ACC112 (cell line): ENCODE data around the gene NANOS1.

Experiments
- H2AFZ ChIP-seq: fragments of 200-600 bp; sonication (generic); one replicate; pipeline ENCODE4 v1.6.0; 2017; ENCODE audit warnings: antibody characterized with exemption, low read length; ENCODE audit not compliant: unreplicated experiment
- H3K27ac ChIP-seq: fragments of 200-600 bp; sonication (generic); 2 replicates; pipeline ENCODE4 v1.5.1; 2014; ENCODE audit warnings: low read depth, mild to moderate bottlenecking, antibody characterized with exemption, low read length, moderate library complexity
- H3K27me3 ChIP-seq: fragments of 200-600 bp; sonication (generic); 2 replicates; pipeline ENCODE4 v1.6.1; 2014; ENCODE audit warnings: mild to moderate bottlenecking, antibody characterized with exemption, low read length, moderate library complexity, mixed read lengths; ENCODE audit not compliant: insufficient read depth
- H3K36me3 ChIP-seq: fragments of 200-600 bp; sonication (generic); 2 replicates; pipeline ENCODE4 v1.6.1; 2016; ENCODE audit warnings: mild to moderate bottlenecking, antibody characterized with exemption, low read length, moderate library complexity, mixed read lengths; ENCODE audit not compliant: insufficient read depth
- H3K4me1 ChIP-seq: fragments of 200-600 bp; sonication (generic); one replicate; pipeline ENCODE4 v1.6.1; 2016; ENCODE audit warnings: low read length, mixed read lengths; ENCODE audit not compliant: insufficient read depth, unreplicated experiment, control insufficient read depth
- H3K4me3 ChIP-seq: fragments of 200-600 bp; sonication (generic); 2 replicates; pipeline ENCODE4 v1.5.1; 2014; ENCODE audit warnings: mild to moderate bottlenecking, low read depth, low read length
- H3K79me2 ChIP-seq: fragments of 200-600 bp; sonication (generic); one replicate; pipeline ENCODE4 v1.6.0; 2016; ENCODE audit warnings: low read length; ENCODE audit not compliant: control insufficient read depth, unreplicated experiment, insufficient read depth

The NANOS1 gene

GRCh38 chr10:119029613-119030420 lies at the start of gene NANOS1:
Gene NANOS1, plus strand, starts transcription at chr10:119029714. Its CDS starts 88 bp downstream, at chr10:119029802.
- H3K4me3 ChIP-seq = peak within 1 kb of the TSS; percentile 75
- peaks cover 21% of the 10 kb centered on the region for H3K4me1 ChIP-seq
- H3K27ac ChIP-seq = no peak within 1 kb of the TSS
- H3K79me2 ChIP-seq = no peaks in the 10 kb centered on the region
- H2AFZ ChIP-seq = no peak within 1 kb of the TSS
- peaks cover 12% of the 10 kb centered on the region; the same call in 1 of the 2 replicates for H3K36me3 ChIP-seq
- H3K27me3 ChIP-seq = no peaks in the 10 kb centered on the region

DNA sequence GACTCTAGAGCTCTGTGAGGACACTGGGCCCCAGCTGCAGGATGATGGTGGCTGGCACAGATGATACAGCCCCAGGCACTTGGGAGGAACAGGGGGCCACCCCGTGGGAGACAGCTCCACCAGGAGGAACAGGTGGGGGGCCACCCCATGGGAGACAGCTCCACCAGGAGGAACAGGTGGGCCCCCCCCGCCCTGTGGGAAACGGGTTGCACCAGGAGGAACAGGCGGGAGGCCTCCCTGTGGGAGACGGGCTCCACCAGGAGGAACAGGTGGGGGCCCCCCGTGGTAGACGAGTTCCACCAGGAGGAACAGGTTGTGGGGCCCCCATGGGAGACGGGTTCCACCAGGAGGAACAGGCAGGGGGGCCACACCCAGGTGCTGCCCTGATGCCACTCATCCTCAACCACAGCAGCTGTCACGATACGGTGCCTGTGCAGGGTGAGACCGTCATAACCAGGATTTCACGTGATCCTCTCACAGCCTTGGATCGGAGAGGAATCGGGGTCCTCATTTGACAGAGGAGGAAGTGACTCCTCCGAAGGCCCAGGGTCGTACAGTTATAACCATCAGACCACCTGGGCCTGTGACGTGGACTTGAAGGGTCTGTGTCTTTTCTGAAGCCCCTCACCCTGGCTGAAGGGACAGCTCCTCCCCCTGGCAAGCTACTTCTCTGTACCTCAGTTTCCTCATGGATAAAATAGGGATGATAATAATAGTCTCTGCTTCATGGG lies 49.2 kb upstream of the NANOS1 start:
- H3K4me1 ChIP-seq = no peaks in the 10 kb centered on the region
- no peak overlapping the region for H3K4me3 ChIP-seq
- no peak overlapping the region for H2AFZ ChIP-seq
- H3K36me3 ChIP-seq = no peaks in the 10 kb centered on the region
- H3K79me2 ChIP-seq = no peaks in the 10 kb centered on the region
- no peaks in the 10 kb centered on the region for H3K27me3 ChIP-seq
- no peak overlapping the region for H3K27ac ChIP-seq

GRCh38 chr10:118980870-118981269 lies 48.6 kb upstream of the NANOS1 start:
- Histone ChIP-seq H2AFZ (no peak overlapping the region), H3K27me3 (no peaks in the 10 kb centered on the region), H3K79me2 (no peaks in the 10 kb centered on the region), H3K4me3 (no peak overlapping the region), H3K36me3 (no peaks in the 10 kb centered on the region), H3K4me1 (no peaks in the 10 kb centered on the region), H3K27ac (no peak overlapping the region)

DNA sequence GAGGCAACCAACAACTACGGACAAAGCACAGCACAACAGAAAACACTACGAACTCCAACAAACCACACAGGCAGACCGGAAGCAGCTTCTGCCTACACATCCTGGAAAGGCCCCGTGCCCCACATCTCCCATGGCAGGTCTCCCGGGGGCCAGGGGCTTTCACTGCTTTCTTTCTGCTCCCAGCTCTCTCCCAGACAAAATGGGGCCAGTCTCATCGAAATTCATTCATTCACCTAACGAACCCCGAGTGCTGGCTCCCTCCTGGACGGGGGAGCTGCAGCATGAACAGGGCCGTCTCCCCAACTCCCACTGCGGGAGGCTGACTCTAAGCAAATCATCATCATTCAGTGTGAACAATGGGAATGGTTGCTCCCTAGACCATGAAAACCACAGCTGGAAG lies 47.6 kb upstream of the NANOS1 start:
- Histone ChIP-seq H3K4me3 (no peak overlapping the region), H3K27ac (no peak overlapping the region), H3K79me2 (no peaks in the 10 kb centered on the region), H2AFZ (no peak overlapping the region), H3K4me1 (no peaks in the 10 kb centered on the region), H3K27me3 (no peaks in the 10 kb centered on the region), H3K36me3 (no peaks in the 10 kb centered on the region)

- Histone ChIP-seq H3K27me3 (no peaks in the 10 kb centered on the region), H3K79me2 (no peaks in the 10 kb centered on the region), H3K36me3 (no peaks in the 10 kb centered on the region), H3K27ac (no peak overlapping the region), H3K4me3 (no peak overlapping the region), H2AFZ (no peak overlapping the region), H3K4me1 (peaks cover 3% of the 10 kb centered on the region)
These were observed 47.1 kb upstream of the NANOS1 start for GRCh38 chr10:118982366-118982765.

- H3K36me3 ChIP-seq = no peaks in the 10 kb centered on the region
- H3K4me1 ChIP-seq = peaks cover 3% of the 10 kb centered on the region
- H3K27me3 ChIP-seq = no peaks in the 10 kb centered on the region
- H2AFZ ChIP-seq = no peak overlapping the region
- no peak overlapping the region for H3K4me3 ChIP-seq
- no peaks in the 10 kb centered on the region for H3K79me2 ChIP-seq
- H3K27ac ChIP-seq = no peak overlapping the region
These were observed 46.3 kb upstream of the NANOS1 start for GRCh38 chr10:118983263-118983662.

DNA sequence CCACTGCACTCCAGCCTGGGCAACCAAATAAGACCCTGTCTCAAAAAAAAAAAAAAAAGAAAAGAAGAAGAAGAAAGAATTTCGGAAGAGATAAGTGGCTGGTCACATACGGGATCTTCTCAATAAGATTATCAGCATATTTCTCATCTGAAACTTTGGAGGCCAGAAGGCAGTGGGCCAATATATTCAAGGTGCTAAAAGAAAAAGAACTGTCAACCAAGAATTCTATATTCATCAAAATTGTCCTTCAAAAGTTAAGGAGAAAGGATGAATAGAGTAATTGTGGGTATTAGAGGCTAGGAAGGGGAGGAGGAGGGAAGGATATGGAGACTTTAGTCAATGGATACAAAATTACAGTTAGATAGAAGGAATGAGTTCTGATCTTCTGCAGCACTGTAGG lies 43.9 kb upstream of the NANOS1 start:
- Histone ChIP-seq H3K27me3 (no peaks in the 10 kb centered on the region), H3K4me1 (peaks cover 3% of the 10 kb centered on the region), H3K79me2 (no peaks in the 10 kb centered on the region), H3K4me3 (no peak overlapping the region), H2AFZ (no peak overlapping the region), H3K36me3 (no peaks in the 10 kb centered on the region), H3K27ac (no peak overlapping the region)

- peaks cover 3% of the 10 kb centered on the region for H3K4me1 ChIP-seq
- H3K27me3 ChIP-seq = peaks cover under 1% of the 10 kb centered on the region
- H3K79me2 ChIP-seq = no peaks in the 10 kb centered on the region
- H3K4me3 ChIP-seq = no peak overlapping the region
- H3K27ac ChIP-seq = no peak overlapping the region
- no peak overlapping the region for H2AFZ ChIP-seq
- H3K36me3 ChIP-seq = no peaks in the 10 kb centered on the region
These were observed 42.4 kb upstream of the NANOS1 start for GRCh38 chr10:118986815-118987790.

DNA sequence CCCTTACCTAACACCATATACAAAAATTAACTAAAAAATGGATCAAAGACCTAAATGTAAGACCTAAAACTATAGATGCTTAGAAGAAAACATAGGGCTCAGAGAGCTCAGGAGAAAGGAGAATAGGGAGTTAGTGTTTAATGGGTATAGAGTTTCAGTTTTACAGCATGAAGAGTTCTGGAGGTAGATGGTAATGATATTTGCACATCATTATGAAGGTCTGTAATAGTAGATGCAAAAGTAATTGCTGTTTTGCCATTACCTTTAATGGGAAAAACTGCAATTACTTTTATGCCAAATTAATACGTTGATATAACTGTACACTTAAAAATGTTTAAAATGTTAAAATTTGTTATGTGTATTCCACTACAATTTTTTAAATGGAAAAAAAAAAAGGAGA lies 39.2 kb upstream of the NANOS1 start:
- Histone ChIP-seq H3K27me3 (peaks cover 19% of the 10 kb centered on the region), H3K27ac (no peak overlapping the region), H3K4me1 (peaks cover 3% of the 10 kb centered on the region), H3K79me2 (no peaks in the 10 kb centered on the region), H3K4me3 (no peak overlapping the region), H3K36me3 (no peaks in the 10 kb centered on the region), H2AFZ (no peak overlapping the region)

DNA sequence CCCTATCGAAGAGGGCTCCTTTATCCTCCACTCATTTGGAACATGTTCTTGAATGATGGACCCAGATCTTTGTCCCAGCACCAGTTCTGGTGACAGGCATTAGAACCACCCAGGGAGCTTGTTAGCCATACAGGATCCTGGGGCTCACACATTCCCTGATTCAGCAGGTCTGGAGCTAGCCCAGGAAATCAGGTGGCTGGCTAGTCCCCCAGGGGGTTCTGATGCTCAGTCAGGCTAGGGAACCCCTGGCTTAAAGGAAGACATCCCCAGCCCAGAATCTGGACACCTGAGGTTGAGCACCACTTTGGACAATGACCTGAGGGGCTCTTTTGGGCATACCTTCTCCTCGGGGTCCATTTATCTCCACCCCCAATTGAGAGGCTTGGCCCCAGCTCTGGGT lies 37.0 kb upstream of the NANOS1 start:
- Histone ChIP-seq H3K36me3 (no peaks in the 10 kb centered on the region), H3K79me2 (no peaks in the 10 kb centered on the region), H3K27me3 (peaks cover 31% of the 10 kb centered on the region), H3K4me1 (no peaks in the 10 kb centered on the region), H3K27ac (no peak overlapping the region), H3K4me3 (no peak overlapping the region), H2AFZ (no peak overlapping the region)
